Fibroblast of skin of left biceps (primary cell): Measurements from ENCODE around the gene KRT6C.
"Not testable (repeated sequence)": the region's sequence is repeated elsewhere in the genome, so short reads cannot be mapped to it uniquely, and the experiment has no call there.

Experiments
- DNase-seq, 2 experiments: peaks; one replicate each; pipeline ENCODE4 v3.0.0-alpha.2; 2013; ENCODE audit warnings: low read depth in 2 of 2

Gene KRT6C

DNA sequence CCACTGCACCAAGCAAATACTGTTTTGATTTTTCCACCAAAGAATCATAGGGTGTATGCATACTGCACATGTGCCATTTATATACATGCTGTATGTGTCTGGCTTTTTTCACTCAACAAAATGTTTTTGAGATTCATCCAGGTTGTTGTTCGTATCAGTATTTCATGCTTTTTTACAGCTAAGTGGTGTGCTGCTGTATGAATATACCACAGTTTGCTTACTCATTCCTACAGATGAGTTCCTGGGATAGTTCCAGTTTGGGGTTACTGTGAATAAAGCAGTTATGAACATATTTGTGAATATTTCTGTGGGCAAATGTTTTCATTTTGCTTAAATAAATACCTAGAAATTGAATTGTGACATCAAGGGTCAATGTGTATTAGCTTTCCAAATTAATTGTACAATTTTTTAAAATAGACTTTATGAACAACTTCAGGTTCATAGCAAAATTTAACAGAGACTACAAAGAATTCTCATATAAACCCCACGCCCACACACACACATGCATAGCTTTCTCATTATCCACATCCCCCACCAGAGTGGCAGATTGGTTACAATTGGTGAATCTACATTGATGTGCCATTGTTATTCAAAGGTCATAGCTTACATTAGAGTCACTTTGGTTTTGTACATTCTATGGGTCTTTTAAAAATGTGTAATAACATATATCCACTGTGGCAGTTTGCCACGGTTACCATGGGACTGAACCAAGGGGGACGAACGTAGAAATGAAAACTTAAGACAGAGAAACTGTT is 26.4 kb upstream of the KRT6C start:
- DNase-seq, result no peak

DNA sequence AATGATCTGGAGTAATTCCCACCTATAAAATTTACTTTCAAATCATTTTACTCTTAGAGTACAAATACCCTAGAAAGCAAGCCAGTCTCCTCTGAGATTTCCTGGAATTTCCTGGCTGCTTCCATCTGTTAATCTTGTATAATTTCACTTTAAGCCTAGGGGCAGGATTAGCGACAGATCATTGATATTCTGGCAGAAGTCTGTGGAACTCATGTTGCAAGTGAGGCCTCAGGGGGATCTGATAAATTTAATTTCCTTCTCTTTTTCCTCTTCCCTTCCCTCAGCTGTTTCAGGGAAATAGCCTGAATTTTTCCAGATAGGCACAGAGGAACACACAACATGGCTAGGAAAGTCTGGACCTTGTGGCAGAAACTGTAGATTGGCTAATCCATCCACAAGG is 25.3 kb upstream of the KRT6C start:
- no peak for DNase-seq

DNA sequence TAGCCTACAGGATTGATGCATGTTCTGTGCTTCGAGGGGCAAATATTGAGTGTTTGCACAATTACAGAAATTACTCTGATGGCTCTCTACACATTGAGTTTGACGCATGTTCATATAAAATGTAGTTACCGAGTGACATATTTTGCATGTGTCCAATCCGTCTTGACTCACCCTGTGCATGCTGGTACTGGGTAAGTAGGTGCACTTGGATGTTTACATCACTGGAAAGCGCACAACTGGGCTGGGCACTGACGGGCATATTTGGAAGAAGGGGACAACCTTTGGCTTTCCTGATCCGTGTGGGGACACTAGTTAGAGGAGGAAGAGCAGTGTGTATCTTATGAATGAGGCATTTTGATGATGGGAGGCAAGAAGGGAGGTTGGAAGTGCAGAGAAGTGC is 24.4 kb upstream of the KRT6C start:
- DNase-seq, result no peak

DNA sequence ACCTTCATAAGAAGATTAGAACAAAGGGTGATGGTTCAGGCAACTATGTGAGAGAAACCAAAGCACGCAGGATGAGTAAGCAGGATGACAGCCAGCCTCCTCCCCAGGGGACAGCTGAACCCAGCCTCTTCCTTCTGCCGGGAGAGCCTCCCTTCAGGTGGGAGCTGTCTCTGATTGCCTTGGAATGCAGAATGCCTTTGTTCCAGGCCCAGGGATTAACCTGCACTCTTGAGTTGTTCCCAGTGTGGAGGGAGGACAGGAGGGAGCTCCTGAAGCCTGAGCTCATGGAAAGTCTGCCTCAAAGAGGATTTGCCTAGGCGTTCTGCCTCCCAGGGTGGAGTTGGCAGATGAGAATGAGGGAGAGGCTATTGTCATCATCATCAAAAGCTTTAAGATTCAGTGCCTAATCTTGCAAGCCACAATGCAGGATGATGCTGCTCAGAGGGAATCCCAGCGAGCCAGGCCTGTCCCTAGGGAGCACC is 23.0 kb upstream of the KRT6C start:
- peak; percentile 47 for DNase-seq

GRCh38 chr12:52496054-52496453 is 22.4 kb upstream of the KRT6C start:
- DNase-seq, result no peak

DNA sequence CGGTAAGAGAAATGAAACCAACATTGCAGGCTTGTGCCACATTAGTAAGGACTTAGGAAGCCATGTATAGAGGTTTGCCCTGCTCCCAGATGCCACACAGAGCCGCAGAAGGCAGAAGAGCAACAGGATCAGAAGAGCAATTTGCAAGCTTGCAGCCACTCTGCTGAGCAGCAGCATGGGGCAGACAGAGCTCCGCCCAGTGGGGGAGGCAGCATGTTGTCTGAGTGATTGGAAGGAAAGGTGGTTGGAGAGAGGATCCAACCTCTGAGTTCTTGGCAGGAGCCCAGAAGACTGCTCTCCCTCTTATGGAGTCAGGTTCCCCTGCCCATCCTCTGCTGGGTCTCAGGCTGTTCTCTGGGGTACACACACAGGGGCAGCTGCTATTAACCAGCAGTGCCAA is 21.8 kb upstream of the KRT6C start:
- no peak for DNase-seq

- DNase-seq, result no peak
Measured at GRCh38 chr12:52494518-52494917, 20.9 kb upstream of the KRT6C start.

DNA sequence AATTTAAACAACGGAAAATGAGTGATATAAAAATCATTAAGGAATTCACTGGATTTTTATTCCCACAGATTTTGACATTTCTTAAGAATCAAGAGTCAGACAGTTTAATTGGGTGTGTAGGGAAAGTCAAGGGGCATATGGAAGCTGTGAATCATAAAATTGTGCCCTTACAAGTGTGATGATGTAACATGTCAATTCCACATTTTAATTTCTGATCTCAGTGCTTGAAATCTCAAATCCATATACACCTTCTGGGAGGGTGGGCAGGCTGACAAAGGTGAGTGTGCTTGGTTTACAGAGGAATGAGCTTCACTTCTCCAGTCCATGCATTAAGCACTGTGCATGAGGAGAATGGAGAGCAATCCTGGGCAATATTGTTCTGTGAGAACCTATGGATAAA is 20.5 kb upstream of the KRT6C start:
- DNase-seq, result no peak

GRCh38 chr12:52493172-52493571 is 19.6 kb upstream of the KRT6C start, which contains the start of gene KRT6A:
TSS of gene KRT6A (minus strand) at chr12:52493257. CDS start at chr12:52493188, 69 bp downstream.
- DNase-seq, result no peak

GRCh38 chr12:52492405-52492804 is 18.8 kb upstream of the KRT6C start:
- DNase-seq, result not testable (repeated sequence)

- DNase-seq, result not testable (repeated sequence)
Measured at GRCh38 chr12:52491495-52491894, 17.9 kb upstream of the KRT6C start.

DNA sequence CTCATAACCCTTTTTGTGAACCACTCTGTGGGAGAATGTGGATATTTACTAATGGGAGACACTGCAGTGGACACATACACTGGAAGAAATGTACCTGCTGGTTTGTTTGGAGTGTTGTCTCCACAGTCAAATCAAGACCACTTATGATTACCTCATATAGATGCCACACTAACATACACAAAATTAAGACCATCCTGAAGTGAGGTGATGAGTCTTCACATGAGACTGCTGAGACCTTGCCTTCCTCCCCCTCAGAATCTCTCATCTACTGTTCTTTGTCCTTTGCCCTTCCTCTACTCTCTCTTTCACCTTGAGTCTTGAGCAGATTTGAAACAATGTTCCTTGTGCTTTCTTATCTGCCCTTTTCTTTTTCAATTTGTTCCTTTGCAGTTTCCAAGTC is 15.1 kb upstream of the KRT6C start:
- no peak for DNase-seq

- not testable (repeated sequence) for DNase-seq
Measured at GRCh38 chr12:52487744-52488443, 14.3 kb upstream of the KRT6C start.

GRCh38 chr12:52487211-52487610 is 13.6 kb upstream of the KRT6C start:
- no peak for DNase-seq

- DNase-seq, result no peak
Measured at GRCh38 chr12:52486166-52487105, 12.8 kb upstream of the KRT6C start.

- no peak for DNase-seq
Measured at GRCh38 chr12:52480073-52480472, 6.5 kb upstream of the KRT6C start.

- DNase-seq, result no peak
Measured at GRCh38 chr12:52477651-52478050, 4.0 kb upstream of the KRT6C start.

DNA sequence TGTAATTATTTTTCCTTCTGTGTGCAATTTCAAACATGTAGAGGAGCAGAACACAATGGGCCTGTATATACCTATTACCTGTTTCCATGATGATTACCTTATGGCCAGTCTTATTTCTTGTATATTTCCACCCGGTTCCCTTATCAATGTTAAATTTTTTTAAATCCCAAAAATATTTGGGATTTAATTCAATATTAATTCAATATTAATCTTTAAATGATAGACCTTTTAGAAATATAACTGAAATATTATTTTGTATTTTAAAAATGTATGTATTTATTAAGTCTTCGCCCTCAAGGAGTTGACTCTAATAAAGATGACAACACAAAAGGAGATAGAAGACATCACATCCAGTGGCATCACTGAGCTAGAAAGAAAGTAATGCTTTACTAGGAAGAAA is 607 bp upstream of the KRT6C start:
- no peak for DNase-seq

- DNase-seq, result no peak
Measured at GRCh38 chr12:52469853-52470252, 3.8 kb downstream of the KRT6C start.

- no peak for DNase-seq
Measured at GRCh38 chr12:52464897-52465296, 8.7 kb downstream of the KRT6C start.

DNA sequence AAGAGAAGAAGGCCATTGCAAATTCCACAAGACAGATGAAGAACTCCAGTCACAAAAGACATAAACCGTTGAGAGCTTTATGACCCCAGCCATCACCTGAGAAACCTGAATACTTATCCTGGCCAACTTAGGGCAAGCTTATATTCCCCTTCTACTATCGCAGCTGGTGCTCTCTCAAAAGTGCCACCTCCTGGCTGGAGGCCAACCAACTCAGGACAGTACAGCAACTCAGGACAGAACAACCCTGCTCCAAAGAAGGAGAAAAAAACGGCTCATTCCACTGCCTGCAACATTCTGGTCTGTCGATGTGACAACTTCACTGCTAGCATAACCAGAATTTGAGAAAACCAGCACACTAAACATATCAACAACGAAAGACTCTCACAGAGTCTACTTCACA is 11.9 kb downstream of the KRT6C start:
- no peak for DNase-seq

DNA sequence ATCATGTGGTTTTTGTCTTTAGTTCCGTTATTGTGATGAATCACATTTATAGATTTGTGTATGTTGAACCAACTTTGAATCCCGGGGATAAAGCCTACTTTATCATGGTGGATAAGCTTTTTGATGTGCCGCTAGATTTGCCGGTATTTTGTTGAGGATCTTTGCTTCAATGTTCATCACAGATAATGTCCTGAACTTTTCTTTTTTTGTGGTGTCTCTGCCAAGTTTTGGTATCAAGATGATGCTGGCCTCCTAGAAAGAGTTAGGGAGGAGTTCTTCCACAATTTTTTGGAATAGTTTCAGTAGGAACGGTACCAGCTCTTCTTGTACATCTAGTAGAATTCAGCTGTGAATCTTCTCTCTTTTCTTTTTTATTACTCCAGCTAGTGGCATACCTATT is 14.7 kb downstream of the KRT6C start:
- no peak for DNase-seq
